ENCODE results near the gene ING2.

DNA sequence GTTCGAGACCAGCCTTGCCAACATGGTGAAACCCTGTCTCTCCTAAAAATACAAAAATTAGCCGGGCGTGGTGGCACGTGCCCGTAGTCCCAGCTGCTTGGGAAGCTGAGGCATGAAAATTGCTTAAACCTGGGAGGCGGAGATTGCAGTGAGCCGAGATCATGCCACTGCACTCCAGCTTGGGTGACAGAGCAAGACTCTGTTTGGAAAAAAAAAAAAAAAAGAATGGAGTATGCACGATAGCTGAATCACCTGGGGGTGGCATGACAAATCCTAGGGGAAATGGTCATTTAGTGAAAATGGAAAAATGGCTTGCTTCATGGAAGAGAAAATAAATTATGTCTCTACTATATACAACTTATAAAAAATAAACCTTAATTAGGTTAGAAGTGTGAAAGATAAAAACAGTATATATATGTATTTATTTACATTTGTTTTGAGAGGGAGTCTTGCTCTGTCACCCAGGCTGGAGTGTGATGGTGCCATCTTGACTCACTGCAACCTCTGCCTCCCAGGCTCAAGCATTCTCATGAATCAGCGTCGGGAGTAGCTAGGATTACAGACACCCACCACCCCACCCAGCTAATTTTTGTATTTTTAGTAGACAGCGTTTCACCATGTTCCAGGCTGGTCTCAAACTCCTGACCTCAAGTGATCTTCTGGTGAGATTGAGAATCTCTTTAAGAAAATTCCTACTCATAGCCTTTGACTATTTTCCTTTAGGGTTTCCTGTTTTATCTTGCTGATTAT, 19.3 kb upstream of the ING2 start:
- TF ChIP-seq, protein P1, sequence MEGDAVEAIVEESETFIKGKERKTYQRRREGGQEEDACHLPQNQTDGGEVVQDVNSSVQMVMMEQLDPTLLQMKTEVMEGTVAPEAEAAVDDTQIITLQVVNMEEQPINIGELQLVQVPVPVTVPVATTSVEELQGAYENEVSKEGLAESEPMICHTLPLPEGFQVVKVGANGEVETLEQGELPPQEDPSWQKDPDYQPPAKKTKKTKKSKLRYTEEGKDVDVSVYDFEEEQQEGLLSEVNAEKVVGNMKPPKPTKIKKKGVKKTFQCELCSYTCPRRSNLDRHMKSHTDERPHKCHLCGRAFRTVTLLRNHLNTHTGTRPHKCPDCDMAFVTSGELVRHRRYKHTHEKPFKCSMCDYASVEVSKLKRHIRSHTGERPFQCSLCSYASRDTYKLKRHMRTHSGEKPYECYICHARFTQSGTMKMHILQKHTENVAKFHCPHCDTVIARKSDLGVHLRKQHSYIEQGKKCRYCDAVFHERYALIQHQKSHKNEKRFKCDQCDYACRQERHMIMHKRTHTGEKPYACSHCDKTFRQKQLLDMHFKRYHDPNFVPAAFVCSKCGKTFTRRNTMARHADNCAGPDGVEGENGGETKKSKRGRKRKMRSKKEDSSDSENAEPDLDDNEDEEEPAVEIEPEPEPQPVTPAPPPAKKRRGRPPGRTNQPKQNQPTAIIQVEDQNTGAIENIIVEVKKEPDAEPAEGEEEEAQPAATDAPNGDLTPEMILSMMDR (IDR thresholded peaks at IDR 0.05) = no peak
- no peak for TF ChIP-seq POLR2A (IDR thresholded peaks at IDR 0.05)
- TF ChIP-seq POLR2AphosphoS5 (IDR thresholded peaks at IDR 0.05) = no peak

Data from breast epithelium (tissue), 3 donors.